ENCODE measurements around the gene EDN2. TPM values are rescaled to one million over a fixed set of nuclear protein-coding genes. Genes with fewer than 3 reads are reported as not detected.

Gene EDN2
- total RNA-seq, 1 donor from 2014 or later, result 0.80 TPM

GRCh38 chr1:41486371-41487125 is 2.1 kb upstream of the EDN2 start:
- peak; percentile 57 for DNase-seq (ENCODE audit: low spot score)
- no peak for TF ChIP-seq CTCF (IDR thresholded peaks at IDR 0.05)
- no peaks in the 10 kb centered on the region for H3K9me3 Mint-ChIP-seq (ENCODE audit: low read depth)
- H3K4me1 Mint-ChIP-seq (ENCODE audit: low read depth), result peaks cover 65% of the 10 kb centered on the region
- no peaks in the 10 kb centered on the region for H3K36me3 Mint-ChIP-seq (ENCODE audit: low read depth)
- no peaks in the 10 kb centered on the region for H3K27me3 Mint-ChIP-seq (ENCODE audit: low read depth)
- peak overlapping the region; percentile 85 for H3K27ac Mint-ChIP-seq (ENCODE audit: unreplicated experiment)
- peak overlapping the region; percentile 53 for H3K4me3 Mint-ChIP-seq (ENCODE audit: unreplicated experiment)

GRCh38 chr1:41486053-41486370 is 1.5 kb upstream of the EDN2 start:
- H3K27ac Mint-ChIP-seq (ENCODE audit: unreplicated experiment), result peak overlapping the region; percentile 85
- H3K27me3 Mint-ChIP-seq (ENCODE audit: low read depth), result no peaks in the 10 kb centered on the region
- H3K4me3 Mint-ChIP-seq (ENCODE audit: unreplicated experiment), result peak overlapping the region; percentile 53
- H3K4me1 Mint-ChIP-seq (ENCODE audit: low read depth), result peaks cover 60% of the 10 kb centered on the region
- no peaks in the 10 kb centered on the region for H3K9me3 Mint-ChIP-seq (ENCODE audit: low read depth)
- H3K36me3 Mint-ChIP-seq (ENCODE audit: low read depth), result no peaks in the 10 kb centered on the region
- no peak for DNase-seq (ENCODE audit: low spot score)
- no peak for TF ChIP-seq CTCF (IDR thresholded peaks at IDR 0.05)

- H3K27me3 Mint-ChIP-seq (ENCODE audit: low read depth), result no peaks in the 10 kb centered on the region
- no peaks in the 10 kb centered on the region for H3K36me3 Mint-ChIP-seq (ENCODE audit: low read depth)
- H3K9me3 Mint-ChIP-seq (ENCODE audit: low read depth), result no peaks in the 10 kb centered on the region
- no peak overlapping the region for H3K4me3 Mint-ChIP-seq (ENCODE audit: unreplicated experiment)
- DNase-seq (ENCODE audit: low spot score), result peak; percentile 54
- no peak for TF ChIP-seq CTCF (IDR thresholded peaks at IDR 0.05)
- peak overlapping the region; percentile 85 for H3K27ac Mint-ChIP-seq (ENCODE audit: unreplicated experiment)
- peaks cover 59% of the 10 kb centered on the region for H3K4me1 Mint-ChIP-seq (ENCODE audit: low read depth)
Measured at GRCh38 chr1:41485605-41486004, 1.1 kb upstream of the EDN2 start.

- Mint-ChIP-seq H3K4me1 (ENCODE audit: low read depth) (peaks cover 71% of the 10 kb centered on the region), H3K9me3 (ENCODE audit: low read depth) (no peaks in the 10 kb centered on the region), H3K27me3 (ENCODE audit: low read depth) (no peaks in the 10 kb centered on the region), H3K4me3 (ENCODE audit: unreplicated experiment) (no peak overlapping the region), H3K36me3 (ENCODE audit: low read depth) (no peaks in the 10 kb centered on the region), H3K27ac (ENCODE audit: unreplicated experiment) (no peak overlapping the region)
- no peak for TF ChIP-seq CTCF (IDR thresholded peaks at IDR 0.05)
- DNase-seq (ENCODE audit: low spot score), result peak; percentile 69
Measured at GRCh38 chr1:41483960-41484401, 502 bp downstream of the EDN2 start.

- Mint-ChIP-seq H3K4me3 (ENCODE audit: unreplicated experiment) (no peak overlapping the region), H3K27ac (ENCODE audit: unreplicated experiment) (peak overlapping the region; percentile 53), H3K36me3 (ENCODE audit: low read depth) (no peaks in the 10 kb centered on the region), H3K9me3 (ENCODE audit: low read depth) (no peaks in the 10 kb centered on the region), H3K27me3 (ENCODE audit: low read depth) (no peaks in the 10 kb centered on the region), H3K4me1 (ENCODE audit: low read depth) (peaks cover 75% of the 10 kb centered on the region)
- peak; percentile 74 for DNase-seq (ENCODE audit: low spot score)
- TF ChIP-seq CTCF (IDR thresholded peaks at IDR 0.05), result no peak
Measured at GRCh38 chr1:41483001-41483850, 1.3 kb downstream of the EDN2 start.

Measured in chondrocyte (in vitro differentiated cells).